ENCODE results near the gene PTPRM. TPM values are rescaled to one million over a fixed set of nuclear protein-coding genes. Genes with fewer than 3 reads are reported as not detected.

PTPRM gene
- total and polyA plus RNA-seq, 2 experiments from 2014 or later = 1.6 to 5.3 TPM

- TF ChIP-seq ZNF462 (CRISPR knock-in tag; IDR thresholded peaks at IDR 0.05) (no peak), NANOG (IDR thresholded peaks at IDR 0.05; ENCODE audit: borderline replicate concordance) (no peak), JUNB (IDR thresholded peaks at IDR 0.05; ENCODE audit: unreplicated experiment) (no peak)
Measured at GRCh38 chr18:8283891-8284585, 716.9 kb downstream of the PTPRM start (continued).

GRCh38 chr18:8286303-8286702, 719.2 kb downstream of the PTPRM start:
- no peaks in the 10 kb centered on the region for H4K20me1 ChIP-seq (replicated peaks; ENCODE audit: insufficient read depth)
- H3K9me2 ChIP-seq (ENCODE audit: insufficient read depth) = no peaks in the 10 kb centered on the region; the same call in 1 of the 2 replicates
- H3K4me3 Mint-ChIP-seq = no peak overlapping the region
- no peak for TF ChIP-seq ZNF331 (CRISPR knock-in tag; IDR thresholded peaks at IDR 0.05; ENCODE audit: low read depth)
- H3K27ac Mint-ChIP-seq = no peak overlapping the region
- no peak overlapping the region for H2AFZ ChIP-seq
- no peaks in the 10 kb centered on the region for H3K79me2 ChIP-seq (replicated peaks; ENCODE audit: insufficient read depth)
- no peaks in the 10 kb centered on the region for H3K9me3 Mint-ChIP-seq
- DNase-seq (ENCODE audit: low spot score) (no peak), ATAC-seq (no peak)
- H3K36me3 ChIP-seq (ENCODE audit: insufficient read depth) = no peaks in the 10 kb centered on the region
- no peaks in the 10 kb centered on the region for H3K4me1 ChIP-seq (ENCODE audit: insufficient read depth)
- no peak overlapping the region for H3K4me2 ChIP-seq
- no peaks in the 10 kb centered on the region for H3F3A ChIP-seq (replicated peaks; ENCODE audit: low read depth)
- no peaks in the 10 kb centered on the region for H3K36me3 Mint-ChIP-seq (ENCODE audit: low read depth)
- peaks cover 2% of the 10 kb centered on the region; the same call in 2 of the 3 replicates for H3K4me1 Mint-ChIP-seq
- H3K4me3 ChIP-seq = no peak overlapping the region
- H3K27me3 ChIP-seq (ENCODE audit: insufficient read depth) = no peaks in the 10 kb centered on the region
- no peaks in the 10 kb centered on the region for H3K27me3 Mint-ChIP-seq (ENCODE audit: insufficient read depth, low read depth, poor library complexity)
- no peak overlapping the region for H3K27ac ChIP-seq (ENCODE audit: low read depth)
